ENCODE results near the gene MAGI2.

DNA sequence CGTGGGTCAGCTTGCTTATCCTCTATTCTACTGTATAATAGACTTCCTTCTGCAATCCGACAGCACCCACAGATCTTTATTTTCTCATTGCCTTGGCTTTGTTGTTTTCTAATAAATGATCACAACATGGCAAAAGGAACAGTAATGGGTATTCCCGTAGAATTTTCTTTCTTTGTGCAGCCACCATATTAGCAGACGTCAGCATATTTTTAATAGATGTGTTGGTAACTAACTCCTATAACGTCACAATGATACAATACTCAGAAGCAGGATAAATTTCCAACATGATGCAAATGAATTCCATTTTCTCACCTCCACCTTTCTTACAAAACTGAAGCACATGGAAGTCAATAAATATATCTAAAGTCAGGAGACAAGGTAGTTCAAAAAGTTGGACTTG is 617.6 kb downstream of the MAGI2 start:
- TF ChIP-seq, protein P1, sequence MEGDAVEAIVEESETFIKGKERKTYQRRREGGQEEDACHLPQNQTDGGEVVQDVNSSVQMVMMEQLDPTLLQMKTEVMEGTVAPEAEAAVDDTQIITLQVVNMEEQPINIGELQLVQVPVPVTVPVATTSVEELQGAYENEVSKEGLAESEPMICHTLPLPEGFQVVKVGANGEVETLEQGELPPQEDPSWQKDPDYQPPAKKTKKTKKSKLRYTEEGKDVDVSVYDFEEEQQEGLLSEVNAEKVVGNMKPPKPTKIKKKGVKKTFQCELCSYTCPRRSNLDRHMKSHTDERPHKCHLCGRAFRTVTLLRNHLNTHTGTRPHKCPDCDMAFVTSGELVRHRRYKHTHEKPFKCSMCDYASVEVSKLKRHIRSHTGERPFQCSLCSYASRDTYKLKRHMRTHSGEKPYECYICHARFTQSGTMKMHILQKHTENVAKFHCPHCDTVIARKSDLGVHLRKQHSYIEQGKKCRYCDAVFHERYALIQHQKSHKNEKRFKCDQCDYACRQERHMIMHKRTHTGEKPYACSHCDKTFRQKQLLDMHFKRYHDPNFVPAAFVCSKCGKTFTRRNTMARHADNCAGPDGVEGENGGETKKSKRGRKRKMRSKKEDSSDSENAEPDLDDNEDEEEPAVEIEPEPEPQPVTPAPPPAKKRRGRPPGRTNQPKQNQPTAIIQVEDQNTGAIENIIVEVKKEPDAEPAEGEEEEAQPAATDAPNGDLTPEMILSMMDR (IDR thresholded peaks at IDR 0.05; ENCODE audit: insufficient read depth, low read length, poor library complexity, severe bottlenecking): no peak
- no peak for TF ChIP-seq EZH2phosphoT487 (conservative IDR thresholded peaks at IDR 0.05; ENCODE audit: low read length)
